HUDEP-2 (cell line): Measurements from ENCODE around the gene PTPRE.

Experiments
- DNase-seq, 76 experiments: peaks; one replicate each; lab custom pipeline; 2025; ENCODE audit not compliant: unreplicated experiment in 76 of 76; lab: John Stamatoyannopoulos, UW

PTPRE gene

DNA sequence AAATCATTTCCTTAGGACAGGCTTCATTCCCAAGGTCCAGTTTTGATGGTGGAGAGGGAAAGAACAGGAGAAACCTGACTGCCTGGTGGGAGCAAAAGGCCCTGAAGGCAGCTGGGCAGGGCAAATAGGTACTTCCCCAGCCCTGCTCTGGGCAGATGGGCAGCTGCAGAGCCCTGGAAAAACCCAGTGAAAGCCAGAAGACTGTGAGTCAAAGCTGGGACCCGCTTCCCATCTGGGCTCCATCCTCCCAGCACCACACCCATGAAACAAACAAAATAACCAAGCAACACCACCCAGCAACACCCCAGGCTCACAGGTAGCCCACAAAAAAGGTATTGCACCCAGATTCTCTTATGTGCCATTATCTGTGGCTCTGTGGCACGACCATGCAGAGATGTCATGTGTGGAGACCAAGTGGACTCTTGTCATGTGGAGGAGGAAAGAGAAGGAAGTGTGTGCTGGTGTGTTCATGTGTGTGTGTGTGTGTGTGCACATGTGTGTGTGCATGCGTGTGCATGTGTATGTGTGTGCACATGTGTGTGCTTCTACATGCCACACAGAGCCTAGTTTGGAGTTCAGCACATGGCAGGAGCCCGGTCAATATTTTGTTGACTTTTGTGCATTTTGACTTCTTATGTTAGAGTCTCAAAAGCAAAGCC lies 24.0 kb upstream of the PTPRE start:
- no peak for DNase-seq

DNA sequence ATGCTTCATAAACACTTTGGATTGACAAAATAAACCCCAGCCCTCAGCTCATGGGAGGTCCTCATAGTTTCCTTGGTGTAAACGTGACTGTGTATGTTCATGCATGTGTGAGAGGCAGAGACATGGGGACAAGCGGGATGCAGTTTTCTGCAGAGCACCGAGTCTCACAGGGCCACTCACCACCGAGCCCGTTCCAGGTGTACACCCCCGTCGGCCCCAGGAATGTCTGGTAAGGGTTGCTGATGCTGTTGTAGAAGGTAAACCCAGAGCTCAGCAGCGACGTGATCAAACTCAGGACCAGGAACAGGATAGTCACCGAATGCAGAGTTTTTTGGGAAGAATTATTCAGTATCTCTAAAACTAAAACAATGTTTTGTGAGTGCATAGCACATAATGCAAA lies 23.4 kb upstream of the PTPRE start:
- no peak for DNase-seq

DNA sequence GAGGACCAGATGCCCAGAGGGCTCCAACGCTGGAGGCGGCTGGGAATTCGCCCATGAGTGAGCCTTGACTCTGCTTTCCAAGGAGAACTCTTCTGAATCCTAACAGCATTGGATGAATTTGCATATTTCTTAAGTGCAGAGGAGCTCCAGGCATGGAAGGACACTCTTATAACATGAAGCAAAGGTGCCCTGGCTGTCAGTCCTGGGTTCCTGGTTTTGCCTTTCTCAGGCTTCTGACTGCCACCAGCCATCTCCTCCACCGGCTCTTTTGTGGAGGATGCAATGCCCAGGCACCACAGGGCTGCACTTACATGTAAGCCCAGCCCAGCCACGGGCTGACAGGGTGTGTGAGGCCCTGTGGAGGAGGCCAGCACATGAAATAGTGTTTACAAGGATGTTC lies 22.4 kb upstream of the PTPRE start:
- no peak for DNase-seq

- no peak for DNase-seq
Measured at GRCh38 chr10:127886371-127887051, 20.4 kb upstream of the PTPRE start.

GRCh38 chr10:127887541-127888415 lies 19.1 kb upstream of the PTPRE start:
- DNase-seq, result no peak

GRCh38 chr10:127888521-127889312 lies 18.2 kb upstream of the PTPRE start:
- no peak for DNase-seq

GRCh38 chr10:127889605-127890195 lies 17.2 kb upstream of the PTPRE start:
- no peak for DNase-seq

DNA sequence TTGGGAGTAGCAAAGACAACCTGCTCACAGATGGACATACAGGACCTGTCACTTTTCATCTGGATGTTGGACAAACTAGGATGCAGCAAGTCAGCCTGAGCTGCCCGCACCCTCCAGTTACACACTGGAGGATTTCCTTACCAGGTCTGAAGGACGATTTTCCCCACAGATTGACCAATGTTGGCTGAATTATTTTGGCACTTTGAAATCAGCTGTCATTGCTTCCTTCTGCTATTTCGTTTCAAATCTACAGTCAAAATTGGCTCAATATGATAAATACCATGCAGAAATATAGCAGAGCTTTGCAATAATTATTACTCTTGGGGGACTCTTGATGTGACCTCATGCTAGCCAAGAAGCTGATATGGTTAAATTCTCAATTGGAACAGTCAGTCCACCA lies 16.7 kb upstream of the PTPRE start:
- no peak for DNase-seq

- DNase-seq, result no peak
Measured at GRCh38 chr10:127890832-127891334, 16.0 kb upstream of the PTPRE start.

- DNase-seq, result no peak
Measured at GRCh38 chr10:127892743-127893142, 14.2 kb upstream of the PTPRE start, which contains the start of gene CLRN3. CLRN3 (minus strand) TSS chr10:127892941; CDS start chr10:127892784, 157 bp downstream.

GRCh38 chr10:127894146-127894545 lies 12.8 kb upstream of the PTPRE start:
- no peak for DNase-seq

DNA sequence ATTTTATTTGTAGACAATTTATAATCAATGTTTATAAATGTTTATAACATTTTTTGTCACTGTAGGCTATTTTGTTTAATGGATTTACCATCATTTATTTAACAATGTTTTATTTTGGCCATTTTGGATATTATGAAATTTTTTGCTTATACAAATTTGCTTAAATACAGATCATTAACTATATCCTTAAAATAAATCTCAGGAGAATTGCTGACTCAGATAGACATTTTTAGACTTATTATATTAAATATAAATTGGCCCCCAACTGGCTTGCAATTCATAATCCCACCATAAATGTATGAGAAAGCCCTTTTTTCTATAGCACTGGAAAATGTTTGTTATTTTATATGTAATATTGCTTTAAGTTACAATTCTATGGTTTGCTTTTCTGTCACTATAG lies 10.3 kb upstream of the PTPRE start:
- no peak for DNase-seq

DNA sequence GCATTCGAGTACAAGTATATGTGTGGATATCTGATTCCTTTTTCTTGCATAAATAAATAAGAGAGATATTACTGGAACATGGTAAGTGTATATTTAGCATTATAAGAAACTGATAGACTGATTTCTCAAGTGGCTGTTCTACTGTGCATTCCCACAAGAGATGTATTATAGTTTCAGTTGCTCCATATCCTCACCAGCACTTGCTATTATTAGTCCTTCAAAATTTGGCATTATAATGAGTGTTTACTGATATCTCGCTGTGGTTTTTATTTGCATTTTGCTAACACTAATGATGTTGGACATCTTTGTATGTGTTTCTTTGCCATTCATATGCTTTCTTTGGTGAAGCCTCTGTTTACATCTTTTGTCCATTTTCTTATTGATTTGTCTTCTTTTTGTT lies 9.7 kb upstream of the PTPRE start:
- DNase-seq, result no peak

- no peak for DNase-seq
Measured at GRCh38 chr10:127899766-127900387, 7.0 kb upstream of the PTPRE start.

GRCh38 chr10:127903789-127904188 lies 3.1 kb upstream of the PTPRE start:
- peak in 11 of 76 experiments; percentile 6 to 37 (median 13) for DNase-seq

DNA sequence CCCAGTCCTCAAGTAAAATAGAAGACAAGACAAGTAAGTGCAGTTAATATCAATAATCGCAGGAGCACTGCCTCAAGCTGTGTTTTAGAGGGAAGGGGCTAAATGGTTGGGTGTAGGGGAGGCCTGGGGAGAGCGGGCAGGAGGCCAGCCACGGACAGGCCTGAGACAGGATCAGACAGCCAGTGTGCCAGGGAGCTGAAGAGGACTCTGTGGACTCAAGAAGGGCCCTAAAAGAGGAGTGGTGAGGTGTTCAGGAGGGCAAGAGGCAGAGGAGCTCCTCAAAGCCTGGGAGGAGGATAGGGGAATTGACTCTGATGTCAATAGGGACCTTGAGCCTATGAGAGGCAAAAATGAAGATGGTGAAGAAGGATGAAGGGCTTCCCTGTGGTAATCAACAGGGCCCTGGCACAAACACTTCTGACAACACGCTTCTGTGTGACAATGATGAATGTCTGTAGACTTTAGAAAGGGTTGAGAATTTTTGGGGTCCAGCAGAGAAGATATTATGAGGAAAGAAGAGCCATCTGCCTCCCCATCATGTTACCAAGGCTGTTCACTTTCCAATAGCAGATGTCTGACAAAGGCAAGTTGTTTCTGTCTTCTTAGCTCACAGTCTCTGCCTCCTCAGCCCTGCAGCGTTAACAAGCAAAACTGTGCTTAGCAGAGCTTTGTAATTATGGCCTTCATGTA lies 2.4 kb upstream of the PTPRE start:
- no peak for DNase-seq

DNA sequence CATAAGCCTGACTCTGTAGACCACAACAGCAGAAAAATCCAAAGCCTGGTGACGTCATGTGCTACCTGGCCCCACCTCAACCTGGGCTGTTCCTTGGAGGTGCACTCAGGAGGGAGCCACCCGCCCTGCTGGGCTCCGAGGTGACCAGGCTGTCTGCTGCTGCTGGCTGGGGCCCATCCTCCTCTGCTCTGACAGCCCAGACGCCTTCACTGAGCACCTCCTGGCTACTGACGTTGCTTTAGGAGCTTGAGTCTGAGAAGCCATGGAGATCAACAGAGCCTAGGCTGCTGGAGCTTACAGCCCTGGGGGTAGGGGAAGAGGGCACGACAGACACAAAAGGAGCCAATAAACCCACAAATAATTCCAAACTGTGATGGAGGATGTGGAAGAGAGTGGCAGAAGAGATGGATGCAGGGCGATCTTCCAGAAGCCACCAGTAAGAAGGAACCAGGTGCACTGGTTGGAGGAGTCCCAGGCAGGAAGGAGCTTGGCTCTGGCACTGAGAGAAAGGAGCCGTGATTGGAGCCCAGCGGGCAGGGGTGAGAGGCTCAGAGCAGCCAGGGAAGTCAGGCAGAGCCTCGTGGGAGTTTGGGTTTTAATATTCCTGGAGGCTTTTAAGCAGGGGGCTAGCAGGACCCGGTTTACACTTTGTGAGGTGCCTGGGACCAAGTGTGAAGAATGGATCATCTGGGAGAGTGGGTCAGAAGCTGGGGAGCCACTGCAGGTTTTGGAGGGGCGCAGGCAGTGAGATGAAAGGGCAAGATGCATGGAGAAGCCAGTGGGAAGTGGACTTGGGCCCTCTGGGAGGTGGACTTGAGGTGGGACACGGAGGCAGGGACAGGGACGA lies 1.7 kb upstream of the PTPRE start:
- DNase-seq, result no peak

DNA sequence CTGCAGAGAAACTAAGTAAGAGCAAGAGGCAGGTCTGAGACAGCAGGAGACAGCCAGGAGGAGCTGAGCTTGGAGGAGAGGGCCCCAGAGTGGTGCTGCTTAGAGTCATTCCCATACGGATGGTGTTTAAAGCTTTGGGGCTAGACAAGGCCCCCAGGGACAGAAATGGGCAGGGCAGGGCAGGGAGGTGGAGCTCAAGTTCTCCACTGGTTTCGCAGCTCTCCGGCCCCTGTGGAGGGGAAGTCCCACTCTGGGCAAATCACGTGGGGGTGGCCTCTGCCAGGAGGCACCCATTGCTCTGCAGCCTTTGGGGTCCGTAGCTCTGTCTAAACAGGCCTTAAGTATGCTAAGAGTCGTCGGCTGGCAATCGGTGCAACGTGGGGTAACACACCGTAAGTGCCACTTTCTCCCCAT lies 1.0 kb upstream of the PTPRE start:
- no peak for DNase-seq
